HepG2 (cell line): ENCODE measurements around the gene FBXO33.

Source experiments
- ATF1 ChIP-seq: IDR thresholded peaks from 2 replicates; pipeline ENCODE4 v1.6.1; 2016; ENCODE audit warnings: mild to moderate bottlenecking, control low read depth
- BCL6 ChIP-seq: IDR thresholded peaks from 2 replicates; pipeline ENCODE4 v1.6.1; 2016; ENCODE audit warnings: missing genetic modification reagents, missing compliant biosample characterization
- ELF4 ChIP-seq: sonication (generic); formaldehyde crosslinking; IDR thresholded peaks from 2 replicates; pipeline ENCODE4 v1.5.0; 2020; ENCODE audit warnings: missing genetic modification reagents, mild to moderate bottlenecking, moderate library complexity, borderline replicate concordance
- RNF2 ChIP-seq: fragments of 450-650 bp; conservative IDR thresholded peaks from 2 replicates; pipeline ENCODE4 v1.6.1; 2016; ENCODE audit warnings: low read depth
- ZNF598 ChIP-seq: sonication (generic); formaldehyde crosslinking; IDR thresholded peaks from 2 replicates; pipeline ENCODE4 v1.5.1; 2020; ENCODE audit warnings: mild to moderate bottlenecking, missing genetic modification reagents, borderline replicate concordance

- no peak for TF ChIP-seq ZNF598 (CRISPR knock-in tag)
- TF ChIP-seq ATF1 = no peak
- no peak for TF ChIP-seq BCL6 (CRISPR knock-in tag)
- TF ChIP-seq RNF2 = no peak
- no peak for TF ChIP-seq ELF4 (CRISPR knock-in tag)
These were observed 15.2 kb downstream of the FBXO33 start for GRCh38 chr14:39417014-39417413.
